GM18951 (cell line): ENCODE results near the gene DNAJC4.

Experiments used
- POLR2A ChIP-seq: IDR thresholded peaks from 4 replicates; pipeline ENCODE4 v1.6.1; 2011; ENCODE audit warnings: mild to moderate bottlenecking; ENCODE audit not compliant: insufficient read length, insufficient read depth; ENCODE audit errors: extremely low read depth
- in situ Hi-C: fragments of 300-500 bp; cut with MboI; formaldehyde crosslinking; loops from one replicate; pipeline ENCODE4 v1.12.0; 2022; ENCODE audit warnings: low sequenced_read_pairs, mixed read lengths, inconsistent platforms; ENCODE audit not compliant: unreplicated experiment

Gene DNAJC4

DNA sequence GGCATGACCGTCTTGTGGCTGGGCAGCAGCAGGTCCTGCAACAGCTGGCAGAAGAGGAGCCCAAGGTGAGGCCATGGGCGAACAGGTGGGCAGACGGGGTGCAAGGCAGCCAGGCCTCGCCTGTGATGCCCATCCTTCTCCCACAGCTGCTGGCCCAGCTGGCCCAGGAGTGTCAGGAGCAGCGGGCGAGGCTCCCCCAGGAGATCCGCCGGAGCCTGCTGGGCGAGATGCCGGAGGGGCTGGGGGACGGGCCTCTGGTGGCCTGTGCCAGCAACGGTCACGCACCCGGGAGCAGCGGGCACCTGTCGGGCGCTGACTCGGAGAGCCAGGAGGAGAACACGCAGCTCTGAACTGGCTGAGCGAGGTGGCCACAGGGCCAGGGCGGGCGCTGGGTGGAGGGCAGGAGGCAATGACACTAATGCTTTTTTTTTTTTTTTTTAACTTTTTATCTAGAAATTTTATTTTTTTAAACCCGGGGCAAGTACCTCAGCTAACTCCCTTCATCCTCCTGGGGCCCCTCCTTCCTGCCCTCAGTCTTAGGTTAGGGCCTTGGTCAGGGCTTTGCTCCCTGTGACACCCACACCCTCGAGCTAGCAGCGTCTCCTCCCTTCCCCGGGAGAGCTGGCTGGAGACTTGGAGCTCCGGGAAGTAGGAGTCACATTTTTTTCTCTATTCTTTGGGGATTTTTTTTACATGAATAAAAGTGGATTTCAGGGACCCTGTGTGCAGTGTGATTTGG, 37.0 kb downstream of the DNAJC4 start:
- in situ Hi-C loops: no loop called here
- TF ChIP-seq POLR2A: no peak

DNA sequence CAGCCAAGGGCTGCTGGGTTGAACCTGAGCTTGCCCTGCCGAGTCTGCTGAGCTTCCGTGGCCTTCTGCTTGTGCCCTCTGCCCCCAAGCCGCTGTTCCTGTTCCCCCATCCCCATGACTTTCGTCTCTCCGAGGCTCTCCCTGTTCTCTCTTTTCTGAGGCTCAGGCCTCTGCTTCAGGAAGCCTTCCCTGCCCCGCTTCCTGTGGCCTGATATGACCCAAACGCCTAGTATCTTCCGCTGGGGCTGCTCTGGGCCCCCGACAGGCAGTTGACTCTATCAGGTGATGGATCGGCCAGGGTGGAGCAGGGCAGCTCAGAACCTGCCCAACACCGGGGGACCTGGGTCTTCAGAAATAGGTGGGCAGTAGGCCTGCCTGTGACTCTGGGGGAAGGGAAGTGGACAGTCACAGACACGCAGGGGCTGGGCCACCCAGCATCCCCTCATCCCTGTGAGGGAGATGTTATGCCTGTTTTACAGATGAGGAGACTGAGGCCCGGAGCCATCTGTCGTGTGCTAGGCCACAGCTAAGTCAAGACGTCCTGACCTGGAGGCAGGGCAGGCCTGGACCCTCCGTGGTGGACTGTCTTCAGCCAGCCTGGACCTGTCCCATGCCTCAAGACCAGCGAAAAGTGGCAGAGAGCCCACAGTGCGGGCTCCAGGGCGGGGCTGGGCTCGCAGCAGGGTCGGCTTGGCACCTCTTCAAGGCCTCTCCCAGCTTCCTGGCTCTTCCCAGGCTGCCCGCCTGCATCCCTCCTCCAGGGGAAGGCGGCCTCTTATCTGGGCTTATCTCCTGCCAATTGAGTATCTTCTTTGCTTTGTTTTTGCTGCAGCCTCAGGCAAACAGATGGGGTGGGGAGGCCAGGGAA, 37.9 kb downstream of the DNAJC4 start:
- no peak for TF ChIP-seq POLR2A
- in situ Hi-C loops: no loop called here

DNA sequence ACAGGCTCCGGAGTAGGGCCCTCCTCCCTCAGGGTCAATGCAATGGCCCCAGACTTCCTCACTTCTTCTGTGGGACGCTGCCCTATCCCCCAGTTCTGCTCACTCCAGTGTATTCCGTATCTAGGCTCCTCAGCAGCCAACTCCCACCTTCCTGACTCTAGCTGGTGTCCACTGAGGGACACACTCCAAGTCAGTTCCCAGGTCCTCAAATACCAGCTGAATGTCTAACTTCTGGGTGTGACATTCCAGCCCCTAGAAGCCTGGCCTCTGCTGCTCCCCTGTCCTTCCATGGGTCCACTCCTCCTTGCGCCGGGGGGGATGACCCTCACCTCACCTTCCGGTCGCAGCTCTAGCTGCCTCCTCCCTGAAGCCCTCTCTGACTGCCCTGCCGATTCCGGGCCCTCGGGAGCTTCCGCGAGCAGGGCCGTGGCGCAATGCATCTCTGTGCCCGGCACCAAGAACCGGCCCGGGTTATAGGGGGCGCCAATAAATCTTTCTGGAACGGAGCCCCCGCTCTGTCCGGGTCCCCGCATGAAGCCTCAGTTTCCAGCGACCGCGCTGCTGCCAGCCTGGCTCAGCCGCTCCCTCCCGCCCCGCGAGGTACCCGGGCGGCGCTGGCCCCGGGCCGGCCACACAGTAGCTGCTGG, 38.7 kb downstream of the DNAJC4 start:
- in situ Hi-C loops: no loop called here
- TF ChIP-seq POLR2A: no peak

DNA sequence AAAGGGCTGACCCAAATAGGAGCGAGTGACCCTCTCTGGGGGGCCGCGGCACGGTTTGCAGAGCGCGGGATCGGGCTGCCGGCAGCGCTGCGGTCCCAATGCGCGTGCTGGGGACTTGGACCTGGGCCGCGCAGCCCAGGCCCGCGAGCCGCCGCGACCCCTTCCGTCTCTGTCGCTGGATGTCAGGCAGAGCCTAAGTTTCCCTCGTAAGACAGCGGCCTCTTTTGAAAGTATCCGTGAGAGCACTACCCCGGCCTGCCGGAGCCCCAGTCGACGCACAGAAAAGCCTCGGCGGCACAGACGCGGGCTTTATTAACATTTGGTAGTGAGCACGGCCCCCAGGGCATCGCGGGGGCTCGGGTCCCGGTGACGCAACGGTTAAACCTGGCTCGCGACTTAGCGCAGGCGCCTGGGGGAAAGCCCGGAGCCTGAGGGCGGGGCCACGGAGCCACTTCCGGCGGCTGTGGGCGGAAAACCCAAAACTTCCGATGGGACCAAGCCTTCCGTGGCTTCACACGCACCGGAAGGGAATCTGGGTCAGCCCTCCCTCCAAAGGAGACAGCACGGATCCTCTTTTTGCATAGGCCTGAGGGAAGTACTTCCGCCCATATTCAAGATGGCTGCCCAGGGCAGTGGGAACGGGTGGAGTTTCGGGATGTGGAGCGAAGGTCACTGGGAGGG, 39.3 kb downstream of the DNAJC4 start:
- in situ Hi-C loops: no loop called here

DNA sequence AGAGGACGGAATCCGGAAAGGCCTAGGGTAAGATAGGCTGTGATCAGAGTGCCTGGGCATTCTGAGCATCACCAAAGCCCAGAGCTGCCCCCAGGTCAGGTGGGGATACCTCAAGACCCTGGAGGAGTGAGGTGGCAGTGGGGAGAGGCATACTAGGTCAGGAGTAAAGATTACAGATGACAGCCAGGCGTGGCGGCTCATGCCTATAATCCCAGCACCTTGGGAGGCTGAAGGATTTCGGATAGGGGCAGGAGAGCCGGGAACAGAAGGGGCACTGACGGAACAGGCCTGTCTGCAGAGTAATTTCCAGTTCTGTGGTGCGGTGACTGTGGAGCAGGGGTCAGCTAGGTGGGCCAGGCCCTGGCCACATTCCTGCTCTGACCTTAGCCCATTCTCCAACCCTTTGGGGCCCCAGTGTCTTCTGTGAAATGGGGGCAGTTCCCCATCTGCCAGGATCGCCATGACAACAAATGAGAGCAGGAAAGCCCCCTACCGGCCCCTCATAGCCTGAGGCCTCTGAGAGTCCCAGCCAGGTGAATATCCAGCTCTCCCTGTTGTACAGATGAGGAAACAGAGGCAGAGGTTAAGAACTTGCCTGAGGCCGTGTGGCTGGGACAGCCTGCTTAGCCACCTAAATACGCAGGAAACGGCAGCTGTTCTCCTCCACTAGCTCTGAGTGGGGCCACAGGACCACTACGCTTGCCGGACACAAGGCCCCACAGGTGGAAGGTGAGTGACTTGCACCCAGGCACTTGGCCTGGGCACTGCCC, 44.9 kb downstream of the DNAJC4 start:
- in situ Hi-C loops: no loop called here

More for the DNA sequence above, 39.3 kb downstream of the DNAJC4 start:
- TF ChIP-seq POLR2A: peak; percentile 75

DNA sequence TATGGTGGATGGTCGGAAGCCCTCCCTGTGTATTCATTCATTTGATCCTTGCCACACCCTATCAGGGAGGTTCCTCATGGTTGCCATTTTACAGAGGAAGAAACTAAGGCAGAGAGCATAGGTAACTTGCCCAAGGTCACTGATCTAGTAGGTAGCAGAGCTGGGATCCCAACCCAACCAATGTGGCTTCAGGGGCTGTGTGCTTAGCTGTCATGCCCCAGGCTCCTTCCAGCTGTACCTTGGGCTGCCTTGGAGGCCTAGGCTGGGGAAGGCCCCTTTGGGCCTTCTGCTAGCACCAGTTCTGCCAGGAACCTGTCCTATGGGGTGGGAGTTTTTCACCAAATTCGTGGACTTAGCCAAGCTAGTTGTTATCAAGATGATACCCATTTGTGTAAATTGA, 45.5 kb downstream of the DNAJC4 start:
- TF ChIP-seq POLR2A: no peak
- in situ Hi-C loops: no loop called here

More for the DNA sequence above, 44.9 kb downstream of the DNAJC4 start:
- no peak for TF ChIP-seq POLR2A

DNA sequence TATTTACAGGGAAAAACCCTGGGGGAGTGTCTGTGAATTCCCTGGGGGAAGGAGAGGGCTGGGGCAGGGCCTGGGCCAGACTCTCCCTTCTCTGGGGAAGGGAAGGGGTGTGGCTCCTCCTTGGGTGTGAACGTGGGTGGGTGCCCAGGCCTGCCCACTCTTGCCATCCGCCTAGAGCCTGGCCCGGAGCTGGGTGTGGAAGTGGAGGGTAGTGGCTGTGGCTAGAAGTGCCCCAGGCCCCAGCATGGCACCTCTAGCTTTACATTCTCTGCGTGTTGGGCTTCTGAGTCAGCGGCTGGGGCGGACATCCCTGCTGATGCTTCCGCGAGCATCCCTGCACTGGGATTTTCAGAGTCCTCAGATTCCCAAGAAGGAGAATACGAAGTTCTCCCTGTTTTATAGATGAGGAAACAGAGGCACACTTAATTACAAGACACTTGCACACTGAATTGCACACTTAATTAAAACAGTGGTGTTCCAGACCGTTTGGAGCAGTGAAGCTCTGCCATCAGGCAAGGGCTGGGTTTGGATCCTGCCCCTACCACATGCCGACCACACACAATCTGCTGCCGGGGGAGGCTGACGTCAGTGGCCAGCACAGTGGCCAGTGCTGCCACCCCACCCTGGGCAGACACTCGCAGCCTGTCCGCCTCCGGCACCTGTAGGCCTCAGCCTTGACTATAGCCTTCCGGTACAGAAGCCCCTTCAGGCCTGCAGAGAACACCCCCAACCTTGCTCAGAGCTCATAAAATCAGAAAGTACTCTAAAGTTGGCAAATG, 46.5 kb downstream of the DNAJC4 start:
- in situ Hi-C loops: no loop called here

DNA sequence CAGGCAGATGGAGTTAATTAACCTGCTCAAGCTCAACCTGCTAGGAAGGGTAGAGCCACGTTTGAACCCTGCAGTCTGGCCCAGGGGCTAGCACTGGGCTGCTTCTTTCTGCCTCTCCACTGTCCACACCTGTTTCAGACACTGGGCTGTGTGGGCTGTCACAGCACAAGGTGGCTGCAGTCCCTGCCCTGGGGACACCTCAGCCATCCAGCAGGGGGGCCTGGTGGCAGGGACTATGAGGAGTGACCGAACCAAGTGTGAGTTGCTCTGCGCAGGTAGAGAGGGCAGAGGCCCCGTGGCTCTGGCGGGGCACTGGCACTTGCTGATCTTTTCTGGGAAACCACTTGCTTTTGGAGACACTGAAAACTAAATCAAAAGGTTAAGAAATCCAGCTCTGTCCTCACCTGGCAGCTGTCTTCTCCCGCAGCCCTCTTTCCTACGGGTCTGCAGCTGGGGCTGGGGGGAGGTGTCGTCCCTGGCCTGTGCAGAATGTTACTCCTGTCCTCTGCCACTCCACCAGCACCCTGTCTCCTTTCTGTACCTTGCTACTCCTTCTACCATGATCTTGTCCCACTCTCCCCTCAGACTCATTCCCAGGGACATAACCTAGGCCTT, 48.3 kb downstream of the DNAJC4 start:
- TF ChIP-seq POLR2A: no peak
- in situ Hi-C loops: no loop called here

More for the DNA sequence above, 46.5 kb downstream of the DNAJC4 start:
- no peak for TF ChIP-seq POLR2A

DNA sequence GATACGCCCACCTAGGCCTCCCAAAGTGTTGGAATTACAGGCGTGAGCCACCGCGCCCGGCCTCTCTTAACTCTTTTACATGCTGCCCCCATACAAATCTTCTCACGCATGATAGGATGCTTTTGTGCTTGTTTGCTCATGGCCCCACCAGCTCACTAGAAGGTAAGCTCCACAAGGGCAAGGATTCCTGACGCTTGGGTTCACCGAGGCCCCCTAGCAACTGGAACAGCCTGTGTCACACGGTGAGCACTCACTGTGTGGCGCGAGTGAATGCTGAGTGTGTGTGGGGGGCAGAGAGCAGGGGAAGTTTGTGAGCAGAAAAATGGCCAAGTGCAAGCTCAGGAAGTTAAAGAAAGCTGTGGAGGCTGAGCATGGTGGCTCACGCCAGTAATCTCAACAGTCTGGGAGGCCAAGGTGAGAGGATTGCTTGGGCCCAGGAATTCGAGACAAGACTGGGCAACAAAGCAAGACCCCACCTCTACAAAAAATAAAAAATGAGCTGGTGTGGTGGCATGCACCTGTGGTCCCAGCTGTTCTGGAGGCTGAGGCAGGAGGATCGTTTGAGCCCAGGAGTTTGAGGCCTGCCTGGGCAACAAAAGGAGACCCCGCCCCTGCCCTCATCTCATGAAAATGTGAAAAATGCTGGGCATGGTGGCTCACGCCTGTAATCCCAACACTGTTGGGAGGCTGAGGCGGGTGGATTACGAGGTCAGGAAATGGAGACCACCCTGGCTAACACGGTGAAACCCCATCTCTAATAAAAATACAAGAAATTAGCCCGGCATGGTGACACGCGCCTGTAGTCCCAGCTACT, 51.8 kb downstream of the DNAJC4 start:
- in situ Hi-C loops: no loop called here
- TF ChIP-seq POLR2A: no peak

DNA sequence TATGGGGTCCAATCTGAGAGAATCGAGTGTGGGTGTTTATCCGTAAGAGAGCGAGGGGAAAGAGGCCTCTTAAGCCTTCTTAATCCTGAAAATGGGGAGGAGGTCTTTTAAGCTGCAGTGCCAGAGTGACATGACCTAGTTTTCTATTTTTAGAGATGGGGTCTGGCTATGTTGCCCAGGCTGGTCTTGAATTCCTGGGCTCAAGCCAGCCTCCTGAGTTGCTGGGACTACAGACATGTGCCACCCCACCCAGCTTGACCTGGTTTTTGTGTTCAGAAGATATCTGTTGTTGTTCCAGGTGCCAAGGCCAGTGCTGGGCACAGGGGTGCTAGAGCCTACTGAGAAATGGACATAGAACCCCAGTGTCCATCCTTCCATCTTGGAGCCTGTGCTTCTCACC, 52.7 kb downstream of the DNAJC4 start:
- in situ Hi-C loops: no loop called here
- no peak for TF ChIP-seq POLR2A
